Tibial artery (tissue), 4 donors: ENCODE results near the gene RRP1.

Source experiments
- DNase-seq, 2 donors: peaks; one replicate each; pipeline ENCODE4 v3.0.0-alpha.2; 2019
- H3K27ac ChIP-seq, 2 donors: fragments of 200-600 bp; sonication (generic) in 1 of 2; 1 replicate in 1 of 2; 2 replicates in 1 of 2; pipeline ENCODE4 v1.5.1; 2018 to 2019; ENCODE audit warnings: mild to moderate bottlenecking in 1 of 2
- H3K27me3 ChIP-seq, 2 donors: fragments of 200-600 bp; sonication (generic) in 1 of 2; one replicate each; pipeline versions ENCODE4 v1.5.1 to v1.6.0; 2016 to 2019
- H3K36me3 ChIP-seq, 3 donors: fragments of 200-600 bp; sonication (generic) in 2 of 3; one replicate each; pipeline ENCODE4 v1.5.1; 2016 to 2019; ENCODE audit warnings: mild to moderate bottlenecking in 2 of 3
- H3K4me1 ChIP-seq, 4 donors: fragments of 200-600 bp; sonication (generic) in 2 of 4; 1 replicate in 3 of 4; 2 replicates in 1 of 4; pipeline ENCODE4 v1.5.1; 2016 to 2019
- H3K4me3 ChIP-seq, 2 donors: fragments of 200-600 bp; sonication (generic) in 1 of 2; 1 replicate in 1 of 2; 2 replicates in 1 of 2; pipeline ENCODE4 v1.5.1; 2018 to 2019; ENCODE audit warnings: mild to moderate bottlenecking in 2 of 2
- H3K9me3 ChIP-seq, 3 donors: fragments of 200-600 bp; sonication (generic) in 1 of 3; one replicate each; pipeline ENCODE4 v1.5.1; 2016 to 2019
- CTCF ChIP-seq, 2 experiments: fragments of 200-600 bp in 1 of 2; fragments of 450-650 bp in 1 of 2; IDR thresholded peaks; one replicate each; pipeline ENCODE4 v1.5.1; 2017 to 2019; ENCODE audit warnings: antibody characterized with exemption in 2 of 2, mild to moderate bottlenecking in 1 of 2, moderate library complexity in 1 of 2
- intact Hi-C: fragments of 100-400 bp; cut with DNase I; formaldehyde crosslinking; loops from one replicate; pipeline ENCODE4 v1.15.0; 2023; ENCODE audit warnings: low total_unique reads

The RRP1 gene

GRCh38 chr21:43829161-43829560 is 39.8 kb downstream of the RRP1 start:
- Histone ChIP-seq H3K4me1 (no peaks in the 10 kb centered on the region), H3K4me3 (no peak overlapping the region), H3K27me3 (peaks cover 0 to 70% of the 10 kb centered on the region in 2 donors), H3K36me3 (no peaks in the 10 kb centered on the region), H3K9me3 (no peaks in the 10 kb centered on the region), H3K27ac (no peak overlapping the region)
- TF ChIP-seq CTCF (IDR thresholded peaks at IDR 0.05) = no peak
- no peak for DNase-seq
- intact Hi-C loops = loop anchor here (10.0 kb wide), 1 partner anchor 56 kb away; no protein-coding TSS in a partner anchor

GRCh38 chr21:43829575-43830119 is 40.3 kb downstream of the RRP1 start:
- intact Hi-C loops = loop anchor here (10.0 kb wide), 1 partner anchor 55 kb away; no protein-coding TSS in a partner anchor
- H3K27ac ChIP-seq = no peak overlapping the region
- DNase-seq = no peak

DNA sequence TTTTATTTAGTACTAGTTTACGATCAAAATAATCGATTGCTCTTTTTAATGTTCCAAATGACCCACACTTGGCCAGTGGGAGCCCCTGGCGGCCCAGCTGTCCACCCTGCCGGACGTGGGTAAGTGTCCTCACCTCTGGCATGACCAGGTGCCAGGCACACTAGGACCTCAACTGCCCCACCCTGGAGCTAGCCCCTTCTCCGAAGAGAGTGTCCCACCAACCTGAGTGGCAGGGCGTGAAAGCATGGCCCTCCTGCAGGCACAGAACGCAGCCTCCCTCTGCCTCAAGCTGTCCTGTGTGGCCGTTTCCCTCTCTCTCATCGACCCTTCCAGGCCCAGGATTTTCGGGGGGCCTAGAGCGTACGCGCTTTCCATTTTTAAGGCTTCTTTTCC is 42.8 kb downstream of the RRP1 start:
- intact Hi-C loops = no loop called here
- no peaks in the 10 kb centered on the region for H3K36me3 ChIP-seq
- DNase-seq = no peak
- no peak overlapping the region for H3K4me3 ChIP-seq
- no peaks in the 10 kb centered on the region for H3K9me3 ChIP-seq
- no peak for TF ChIP-seq CTCF (IDR thresholded peaks at IDR 0.05)
- H3K4me1 ChIP-seq = no peaks in the 10 kb centered on the region
- H3K27me3 ChIP-seq = peaks cover 0 to 58% of the 10 kb centered on the region in 2 donors
- no peak overlapping the region for H3K27ac ChIP-seq

More at GRCh38 chr21:43829575-43830119, 40.3 kb downstream of the RRP1 start:
- TF ChIP-seq CTCF (IDR thresholded peaks at IDR 0.05) = no peak
- H3K36me3 ChIP-seq = no peaks in the 10 kb centered on the region
- no peak overlapping the region for H3K4me3 ChIP-seq
- peaks cover 0 to 73% of the 10 kb centered on the region in 2 donors for H3K27me3 ChIP-seq
- H3K4me1 ChIP-seq = no peaks in the 10 kb centered on the region
- no peaks in the 10 kb centered on the region for H3K9me3 ChIP-seq

DNA sequence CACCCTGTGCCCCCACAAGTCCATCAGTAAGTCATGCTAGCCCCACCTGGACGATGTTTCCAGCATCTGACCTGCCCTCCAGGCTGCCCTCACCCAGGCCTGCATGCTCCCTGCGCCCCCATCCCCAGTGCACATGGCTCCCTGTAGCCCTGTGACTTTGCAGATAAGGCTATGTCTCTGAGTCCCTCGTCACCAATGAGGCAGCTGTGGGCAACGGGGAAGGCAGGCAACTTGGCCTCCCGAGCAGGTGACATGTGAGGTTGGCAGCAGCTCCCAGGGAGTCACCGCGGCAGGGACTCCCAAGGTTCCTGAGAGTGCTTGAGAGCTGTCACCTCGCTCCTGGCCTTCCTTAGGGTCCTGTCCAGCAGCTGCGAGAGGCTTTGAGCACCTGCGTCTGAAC is 43.3 kb downstream of the RRP1 start:
- Histone ChIP-seq H3K4me3 (no peak overlapping the region), H3K4me1 (no peaks in the 10 kb centered on the region), H3K27ac (no peak overlapping the region), H3K36me3 (no peaks in the 10 kb centered on the region), H3K27me3 (peaks cover 0 to 58% of the 10 kb centered on the region in 2 donors), H3K9me3 (no peaks in the 10 kb centered on the region)
- TF ChIP-seq CTCF (IDR thresholded peaks at IDR 0.05) = no peak
- intact Hi-C loops = no loop called here
- no peak for DNase-seq

- no peak for TF ChIP-seq CTCF (IDR thresholded peaks at IDR 0.05)
- H3K9me3 ChIP-seq = no peaks in the 10 kb centered on the region
- no peak overlapping the region for H3K27ac ChIP-seq
- intact Hi-C loops = no loop called here
- no peaks in the 10 kb centered on the region for H3K4me1 ChIP-seq
- DNase-seq = no peak
- H3K36me3 ChIP-seq = no peaks in the 10 kb centered on the region
- H3K27me3 ChIP-seq = peaks cover 0 to 52% of the 10 kb centered on the region in 2 donors
- H3K4me3 ChIP-seq = no peak overlapping the region
Measured at GRCh38 chr21:43834146-43834905, 44.9 kb downstream of the RRP1 start.
